ENCODE measurements around the gene GLMP.

DNA sequence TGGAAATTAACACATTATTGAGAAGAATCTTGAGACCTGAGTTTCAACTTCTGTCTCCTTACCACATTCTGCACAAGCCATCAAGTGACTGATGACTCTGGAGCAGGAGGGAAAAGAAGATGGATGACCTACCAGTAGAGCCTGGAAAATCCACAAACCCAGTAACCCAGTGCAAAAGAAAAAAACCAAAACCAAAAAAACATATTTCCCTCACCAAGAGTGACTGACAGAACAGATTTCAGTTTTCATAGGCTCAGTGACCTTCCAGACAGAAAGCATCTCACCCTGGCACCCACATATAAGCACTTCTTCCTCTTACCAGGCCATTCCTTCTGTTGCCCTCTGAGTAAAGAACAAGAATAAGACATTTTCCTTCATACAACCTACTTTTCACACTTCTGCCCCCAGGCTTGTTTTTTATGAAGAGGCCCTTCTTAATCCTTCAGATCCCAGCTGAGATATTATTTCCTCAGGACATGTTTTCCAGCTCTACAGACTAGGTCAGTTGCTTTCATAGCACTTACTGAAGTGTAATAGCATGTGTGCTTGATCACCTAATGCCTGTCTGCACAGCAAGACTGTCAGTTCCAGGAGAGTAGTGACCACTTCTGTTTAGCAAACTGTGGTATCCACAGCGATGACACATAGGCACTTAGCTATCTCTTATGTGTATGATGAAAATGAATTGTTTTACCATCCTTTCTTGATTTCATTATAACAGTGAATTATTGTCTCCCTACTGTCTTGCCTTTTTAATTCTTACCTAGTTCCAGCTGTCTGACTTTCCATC, 46.9 kb upstream of the GLMP start:
- no peak for TF ChIP-seq TAF1 (IDR thresholded peaks at IDR 0.05; ENCODE audit: borderline replicate concordance, low read depth, low read length)
- TF ChIP-seq POLR2A (IDR thresholded peaks at IDR 0.05; ENCODE audit: low read depth, low read length): no peak
- no peak for TF ChIP-seq POLR2AphosphoS5 (IDR thresholded peaks at IDR 0.05; ENCODE audit: low read depth, low read length)
